Activated CD4-positive, alpha-beta T cell treated with anti-CD3 and anti-CD28 coated beads, Interleukin-2, Interleukin-4, amounts not matched to agents 100 ng/mL and 50 ng/mL, durations not matched to agents 16 hours and 8 hours (primary cell): Measurements from ENCODE around the gene ZDHHC20.

Experiments
- DNase-seq: peaks from one replicate; pipeline ENCODE4 v3.0.0-alpha.2; 2020; ENCODE audit warnings: low spot score

Gene ZDHHC20

DNA sequence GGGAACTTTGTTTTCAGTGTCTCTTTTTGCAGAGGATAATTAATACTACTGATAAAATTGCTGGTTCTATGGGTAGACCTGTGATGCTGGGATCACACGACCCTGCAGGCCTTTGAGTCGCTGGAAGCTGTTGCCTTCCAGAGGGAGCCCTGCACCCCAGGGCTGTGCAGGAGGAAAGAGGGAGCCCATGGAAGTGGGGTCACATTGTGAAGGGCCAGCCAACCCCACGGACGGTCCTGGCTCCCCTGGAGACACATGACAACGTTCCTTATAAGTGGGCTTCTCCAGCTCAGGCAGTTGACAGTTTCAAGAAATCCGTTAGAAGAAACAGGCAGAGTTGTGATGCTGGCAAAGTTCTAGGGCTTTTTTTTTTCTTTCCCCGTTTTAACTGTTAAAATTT lies 98.0 kb downstream of the ZDHHC20 start:
- DNase-seq, result no peak

- DNase-seq, result no peak
These were observed 98.6 kb downstream of the ZDHHC20 start for GRCh38 chr13:21360463-21360862.

DNA sequence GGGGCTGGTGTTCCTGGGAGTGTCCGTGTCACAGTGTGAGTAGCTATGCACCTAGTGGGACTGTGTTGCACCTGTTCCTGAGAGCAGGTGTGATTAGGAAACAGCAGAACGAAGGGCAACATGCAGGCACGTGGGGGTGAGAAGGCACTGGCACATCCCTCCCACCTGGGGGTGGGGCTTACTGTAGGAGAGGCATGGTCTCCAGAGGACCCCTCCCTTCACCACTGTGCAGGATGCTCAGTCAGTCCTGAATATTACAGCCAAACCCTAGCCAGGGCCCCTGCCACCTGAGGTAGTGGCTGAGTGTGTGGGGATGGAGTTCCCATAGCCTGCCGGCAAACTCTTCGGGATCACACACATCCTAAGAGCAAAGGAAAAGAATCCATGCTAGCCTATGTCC lies 99.2 kb downstream of the ZDHHC20 start:
- no peak for DNase-seq

DNA sequence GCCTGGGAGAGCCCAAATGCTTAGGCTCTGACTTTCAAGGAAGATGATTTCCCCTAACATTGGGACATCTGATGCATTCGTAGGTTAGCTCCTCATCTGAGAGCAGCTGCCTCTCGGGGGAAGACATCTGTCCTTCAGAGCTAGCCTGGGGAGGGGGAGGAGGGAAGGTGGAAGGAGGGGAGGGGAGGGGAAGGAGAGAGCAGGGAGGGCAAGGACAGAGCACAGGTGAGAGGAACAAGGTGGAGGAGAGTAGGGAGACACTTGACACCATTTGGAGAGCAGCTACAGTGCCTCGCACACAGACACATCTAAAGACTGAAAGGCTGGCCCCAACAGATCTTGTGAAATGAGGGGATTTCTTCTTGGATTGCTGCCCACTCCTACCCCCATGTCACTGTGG lies 103.8 kb downstream of the ZDHHC20 start:
- DNase-seq, result no peak

DNA sequence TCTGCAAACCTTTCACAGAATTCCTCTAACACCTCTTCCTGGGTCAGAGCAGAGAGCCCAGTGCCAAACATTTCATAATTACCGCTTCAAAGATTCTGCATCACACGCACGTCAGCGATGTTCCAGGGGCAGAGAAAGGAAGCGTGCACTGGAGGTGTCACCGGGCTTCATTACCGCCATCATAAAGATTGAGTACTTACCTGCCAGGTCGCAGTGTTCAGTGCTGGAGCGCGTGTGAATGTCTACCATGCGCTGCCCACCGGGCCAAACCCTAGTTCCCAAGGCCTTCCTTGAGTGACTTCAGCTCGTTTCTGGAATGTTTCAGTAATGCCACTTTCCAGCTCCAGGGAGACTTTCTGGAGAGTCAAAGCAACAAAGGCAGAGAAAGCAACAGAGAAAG lies 104.4 kb downstream of the ZDHHC20 start:
- DNase-seq, result no peak

DNA sequence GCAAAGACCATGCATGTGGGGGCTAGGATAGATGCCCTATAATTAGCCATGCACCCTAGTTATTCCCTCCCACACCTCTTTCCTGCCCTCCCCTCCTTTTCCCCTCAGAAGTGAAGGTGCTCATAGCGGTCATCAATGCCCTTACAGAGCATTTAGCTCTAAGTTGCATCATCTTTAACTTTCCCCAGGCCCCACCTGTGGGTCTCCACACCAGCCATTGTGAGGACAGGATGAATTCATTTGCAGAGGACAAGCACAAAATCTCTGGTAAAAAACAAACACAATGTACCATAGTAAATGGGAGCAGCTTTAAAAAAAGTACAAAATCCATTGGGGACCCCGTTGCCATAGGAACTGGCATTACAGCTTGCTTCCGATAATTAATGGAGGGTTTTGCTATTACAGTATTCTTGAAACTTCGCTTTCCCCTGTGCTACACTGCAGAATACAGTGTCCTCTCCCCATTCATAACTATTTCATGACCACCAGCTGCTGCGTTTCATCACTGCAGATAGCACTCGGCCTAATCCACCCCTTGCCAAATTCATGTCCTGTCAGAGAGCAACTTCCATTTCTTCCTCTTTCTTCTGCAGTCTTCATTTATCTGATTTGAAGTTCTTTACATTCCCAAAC lies 110.5 kb downstream of the ZDHHC20 start:
- no peak for DNase-seq

GRCh38 chr13:21347753-21348318 lies 111.3 kb downstream of the ZDHHC20 start:
- no peak for DNase-seq

GRCh38 chr13:21344662-21345176 lies 114.4 kb downstream of the ZDHHC20 start:
- DNase-seq, result peak; percentile 44

GRCh38 chr13:21343659-21344058 lies 115.4 kb downstream of the ZDHHC20 start:
- DNase-seq, result no peak

DNA sequence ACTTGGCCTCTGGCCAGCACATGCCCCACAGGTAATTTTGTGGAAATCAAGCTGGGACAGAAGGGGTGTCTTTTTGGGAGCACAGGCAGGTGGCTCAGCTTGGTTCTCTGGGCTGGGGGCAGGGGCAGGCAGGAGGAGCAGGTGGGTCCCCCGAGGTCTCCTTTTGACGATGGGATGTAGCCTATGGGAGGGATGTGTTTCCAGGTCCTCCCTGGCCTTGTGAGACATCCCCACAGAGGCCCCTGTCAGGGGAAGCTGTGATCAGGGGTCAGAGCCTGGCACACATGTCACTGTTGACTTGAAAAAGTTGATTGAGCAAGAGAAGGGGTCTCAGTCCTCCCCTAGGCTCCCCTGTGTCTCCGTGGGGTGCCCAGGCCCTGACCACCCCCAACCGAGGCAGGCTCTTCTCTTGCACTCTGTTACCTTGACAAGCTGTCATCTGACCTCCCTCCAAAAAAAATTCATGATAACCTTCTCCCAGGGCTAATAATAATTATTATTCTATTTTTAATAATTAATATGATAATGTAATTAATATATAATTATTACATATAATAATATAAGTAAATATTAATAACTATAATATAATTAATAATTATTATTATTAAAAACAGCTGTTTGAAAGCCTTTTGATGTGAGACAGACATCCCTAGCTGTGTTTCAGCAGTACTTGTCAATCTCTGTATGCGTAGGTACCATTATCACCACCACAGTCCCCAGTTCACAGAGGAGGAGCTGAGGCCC lies 116.2 kb downstream of the ZDHHC20 start:
- DNase-seq, result no peak

GRCh38 chr13:21341637-21342422 lies 117.3 kb downstream of the ZDHHC20 start:
- DNase-seq, result no peak

DNA sequence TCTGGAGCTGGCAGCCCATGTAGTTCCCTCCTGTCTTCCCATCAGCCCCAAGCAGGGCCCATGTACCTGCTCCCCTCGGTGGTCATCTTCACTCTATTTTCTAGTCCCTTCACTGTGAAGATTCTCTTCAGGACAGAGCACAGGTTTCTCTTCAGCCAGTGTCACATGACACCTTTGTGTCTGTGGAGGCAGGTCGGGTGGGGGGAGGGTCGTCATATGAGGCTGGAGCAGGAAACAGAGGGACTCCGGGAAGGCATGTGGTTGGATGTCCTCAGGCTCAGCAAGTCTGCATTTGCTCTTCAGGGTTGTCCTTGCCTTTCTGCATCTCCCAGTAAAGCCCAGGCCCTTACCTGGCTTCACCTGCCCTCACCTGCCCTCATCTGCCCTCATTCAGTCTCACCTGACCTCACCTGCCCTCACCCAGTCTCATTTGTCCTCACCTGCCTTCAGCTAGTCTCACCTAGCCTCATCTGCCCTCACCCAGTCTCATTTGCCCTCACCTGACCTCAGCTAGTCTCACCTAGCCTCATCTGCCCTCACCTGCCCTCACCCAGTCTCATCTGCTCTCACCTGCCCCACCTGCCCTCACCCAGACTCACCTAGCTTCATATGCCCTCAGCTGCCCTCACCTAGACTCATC lies 120.3 kb downstream of the ZDHHC20 start:
- no peak for DNase-seq

GRCh38 chr13:21338156-21338555 lies 120.9 kb downstream of the ZDHHC20 start:
- no peak for DNase-seq

GRCh38 chr13:21336609-21337349 lies 122.3 kb downstream of the ZDHHC20 start:
- no peak for DNase-seq

DNA sequence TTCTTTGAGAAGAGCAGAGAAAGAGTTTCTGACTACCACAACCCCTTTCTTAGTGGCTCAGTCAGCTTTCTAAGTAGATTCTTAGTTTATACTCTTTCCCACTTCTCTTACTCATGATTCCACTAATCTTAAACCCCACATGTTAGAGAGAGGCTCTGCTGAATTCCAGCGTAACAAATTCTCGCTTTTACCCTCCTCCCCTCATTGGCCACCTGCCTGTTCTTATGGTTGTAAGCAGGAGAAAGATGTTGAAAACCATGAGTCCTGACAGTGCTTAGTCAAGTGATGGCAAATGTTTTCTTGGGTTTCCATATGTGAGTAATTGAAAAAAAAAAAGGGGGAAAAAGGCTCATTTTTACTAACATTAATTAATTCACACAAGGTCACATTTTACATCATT lies 125.9 kb downstream of the ZDHHC20 start:
- no peak for DNase-seq

GRCh38 chr13:21330126-21330861 lies 128.8 kb downstream of the ZDHHC20 start:
- peak; percentile 79 for DNase-seq

DNA sequence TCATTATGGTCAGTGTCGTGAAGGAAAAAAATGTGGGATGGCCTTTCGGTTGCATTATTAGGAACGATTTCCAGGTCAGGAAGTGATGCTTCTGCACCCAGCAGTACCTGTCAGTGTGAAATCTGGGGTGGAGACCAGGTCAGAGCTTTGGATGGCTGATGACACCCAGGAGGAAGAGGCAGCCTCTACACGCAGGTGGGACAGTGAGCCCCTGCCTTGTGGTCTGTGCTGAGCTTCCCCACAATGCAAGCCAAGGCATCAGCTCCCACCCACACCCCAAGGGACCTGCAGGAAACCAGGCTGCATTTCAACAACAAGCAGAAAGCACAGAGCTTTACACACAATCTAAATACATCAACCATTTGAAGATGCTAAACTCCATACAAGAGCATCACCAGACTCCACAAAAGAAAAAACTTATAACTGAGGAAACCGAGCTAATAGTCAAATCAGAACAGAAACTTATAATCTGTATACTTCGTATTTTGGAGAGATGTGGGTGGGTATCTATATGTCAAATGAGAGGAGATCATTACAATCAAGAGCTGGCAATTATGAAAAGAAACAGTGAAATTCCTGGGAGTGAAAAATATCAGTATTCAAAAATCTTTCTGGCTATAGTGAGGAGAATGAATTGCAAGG lies 130.1 kb downstream of the ZDHHC20 start:
- peak; percentile 40 for DNase-seq

GRCh38 chr13:21328201-21328600 lies 130.9 kb downstream of the ZDHHC20 start:
- no peak for DNase-seq

- DNase-seq, result no peak
These were observed 132.7 kb downstream of the ZDHHC20 start for GRCh38 chr13:21326155-21327031.
